Activated CD4-positive, alpha-beta T cell treated with anti-CD3 and anti-CD28 coated beads, Interleukin-2, amount 50 U/mL, for 48 hours (primary cell): ENCODE measurements around the gene UGDH.
"Not testable (repeated sequence)": the region's sequence is repeated elsewhere in the genome, so short reads cannot be mapped to it uniquely, and the experiment has no call there.

Source experiments
- DNase-seq, 2 experiments: peaks; one replicate each; pipeline ENCODE4 v3.0.0-alpha.2; 2020

Gene UGDH

GRCh38 chr4:39486221-39486804 is 40.9 kb downstream of the UGDH start:
- no peak for DNase-seq

DNA sequence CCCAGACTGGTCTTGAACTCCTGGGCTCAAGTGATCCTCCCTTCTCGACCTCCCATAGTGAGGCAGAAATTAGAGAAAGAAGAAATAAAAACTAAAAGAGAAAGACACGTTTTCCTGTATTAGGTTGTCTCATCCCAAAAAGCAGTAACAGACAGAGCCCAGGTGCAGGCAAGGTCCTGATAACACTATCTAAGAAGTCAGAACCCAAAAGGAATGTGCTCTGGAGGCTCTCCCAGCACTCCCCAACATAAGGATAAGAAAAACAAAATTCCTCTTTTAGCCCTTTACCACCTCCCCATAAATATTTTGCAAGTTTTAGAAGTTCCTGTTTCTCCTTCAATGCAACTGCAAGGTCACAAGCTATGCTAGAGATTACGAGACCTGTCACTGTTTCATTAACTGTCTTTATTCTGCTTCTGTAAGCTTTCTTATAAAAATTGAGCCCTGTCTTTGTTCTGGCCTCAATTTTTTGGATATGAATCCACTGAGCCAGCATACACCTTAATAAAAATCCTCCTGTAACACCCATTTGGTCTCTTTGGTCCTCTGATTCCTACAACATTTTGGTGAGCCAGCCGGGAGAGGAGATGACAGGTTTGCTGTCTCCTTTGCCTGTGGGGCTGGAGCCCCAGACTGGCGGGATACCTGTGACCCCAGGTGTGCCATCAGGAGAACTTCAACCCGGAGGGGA is 42.5 kb downstream of the UGDH start:
- DNase-seq = no peak

- no peak for DNase-seq
Measured at GRCh38 chr4:39480902-39481695, 46.1 kb downstream of the UGDH start.

DNA sequence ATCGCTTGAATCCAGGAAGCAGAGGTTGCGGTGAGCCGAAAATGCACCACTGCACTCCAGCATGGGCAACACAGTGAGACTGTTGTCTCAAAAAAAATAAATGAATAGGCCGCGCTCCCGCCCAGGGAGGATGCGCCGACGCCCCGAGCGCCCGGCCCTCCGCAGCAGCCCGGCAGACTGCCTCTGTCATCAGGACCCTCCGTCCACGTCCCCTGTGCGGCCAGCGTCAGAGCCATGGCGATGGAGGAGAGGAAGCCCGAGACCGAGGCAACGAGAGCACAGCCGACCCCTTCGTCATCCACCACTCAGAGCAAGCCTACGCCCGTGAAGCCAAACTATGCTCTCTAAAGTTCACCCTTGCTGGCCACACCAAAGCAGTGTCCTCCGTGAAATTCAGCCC is 47.0 kb downstream of the UGDH start:
- DNase-seq = no peak

DNA sequence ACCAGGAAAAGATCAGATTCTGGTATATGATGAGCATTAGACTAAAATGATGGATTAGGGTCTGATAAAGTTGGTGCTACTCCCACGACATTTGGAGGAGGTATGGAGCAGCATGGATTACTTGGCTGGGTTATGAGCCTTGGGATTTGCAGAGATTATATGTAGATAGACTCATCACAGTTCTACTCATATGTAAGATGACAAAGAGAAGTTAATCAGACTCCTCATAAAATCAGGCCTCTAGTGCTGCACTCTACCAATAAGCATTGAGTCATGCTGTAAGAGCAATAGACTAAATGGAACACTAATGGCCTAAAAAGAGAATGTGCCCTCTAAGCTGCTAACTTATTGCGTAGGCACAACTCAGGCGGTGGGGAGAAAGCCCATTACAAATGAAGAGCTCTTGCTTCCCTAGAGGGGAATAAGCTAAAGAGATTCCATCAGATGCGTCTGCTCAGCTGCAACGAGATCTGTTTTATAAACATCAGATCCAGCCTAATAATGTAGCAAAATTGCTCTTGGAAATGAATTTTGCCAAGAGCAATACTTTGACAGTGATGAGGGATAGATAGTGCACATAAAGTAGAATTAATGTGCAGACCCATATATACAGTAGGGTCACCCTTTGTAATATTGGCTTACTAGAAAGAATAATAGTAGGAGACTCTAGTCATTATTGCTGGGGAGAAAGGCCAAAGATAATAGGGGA is 50.9 kb downstream of the UGDH start:
- no peak for DNase-seq

GRCh38 chr4:39472396-39472795 is 54.8 kb downstream of the UGDH start:
- DNase-seq = no peak

DNA sequence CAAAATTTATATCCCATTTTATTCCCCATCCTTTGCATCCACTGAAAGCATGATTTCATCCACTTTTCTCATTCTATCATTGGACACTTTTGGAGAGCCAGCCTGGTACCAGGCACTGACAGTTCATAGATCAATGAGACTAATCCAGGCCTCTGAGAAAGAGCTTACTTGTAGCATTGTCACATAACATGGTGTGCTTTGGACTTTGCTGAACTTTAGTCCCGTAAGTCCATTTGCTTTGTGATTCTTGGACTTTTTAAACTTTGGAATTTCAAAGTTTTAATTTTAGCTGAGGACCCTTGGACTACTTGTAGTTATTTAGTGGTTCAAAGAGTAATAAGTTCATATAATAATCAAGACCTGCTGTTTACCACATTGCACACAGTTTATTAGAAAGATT is 56.8 kb downstream of the UGDH start:
- no peak for DNase-seq

DNA sequence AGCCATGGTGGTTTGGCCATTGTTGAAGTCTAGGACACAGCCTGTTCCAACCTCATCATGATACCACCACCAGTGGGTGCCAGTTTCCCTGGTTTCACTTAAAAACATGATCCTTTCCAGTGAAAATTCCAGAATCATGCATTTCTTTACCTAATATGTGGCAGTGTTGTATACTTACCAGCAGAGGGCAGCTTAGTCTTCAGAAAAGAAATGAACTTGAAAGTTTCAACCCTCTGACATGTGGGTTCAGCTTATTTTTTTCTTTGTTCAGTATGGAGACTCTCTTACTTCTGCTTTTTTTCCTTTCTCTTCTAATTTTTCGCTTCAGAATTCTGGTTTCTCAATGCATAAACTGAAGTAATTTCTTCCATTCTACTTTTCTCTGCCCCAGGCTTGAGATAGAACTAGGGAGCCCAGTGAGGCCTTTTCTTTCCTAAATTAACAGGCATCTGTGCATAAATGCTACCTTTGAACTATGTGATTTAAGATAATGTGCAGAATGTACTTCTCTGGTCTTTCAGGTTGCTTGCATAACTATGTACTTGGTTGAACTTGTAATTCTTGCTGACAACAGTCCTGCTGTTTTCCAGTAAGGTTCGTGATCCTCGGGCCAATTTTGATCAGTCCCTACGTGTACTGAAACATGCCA is 57.7 kb downstream of the UGDH start:
- no peak for DNase-seq

DNA sequence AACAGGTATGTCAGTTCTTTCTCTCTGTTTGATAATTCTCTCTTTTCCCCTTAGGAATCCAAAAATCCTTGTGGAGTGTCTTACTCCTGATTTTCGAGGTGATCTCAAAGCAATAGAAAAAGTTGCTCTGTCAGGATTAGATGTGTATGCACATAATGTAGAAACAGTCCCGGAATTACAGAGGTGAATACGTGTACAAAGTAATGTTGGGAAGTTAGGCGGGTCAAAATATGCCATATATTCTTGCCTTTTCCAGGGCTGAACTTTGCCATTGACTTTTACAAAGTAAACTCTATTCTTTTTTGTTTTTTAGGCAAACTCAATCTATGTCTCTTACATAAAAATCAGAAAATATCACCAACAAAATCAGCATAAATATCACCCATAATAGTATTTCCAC is 59.8 kb downstream of the UGDH start:
- no peak for DNase-seq

- DNase-seq = no peak
Measured at GRCh38 chr4:39466747-39467146, 60.5 kb downstream of the UGDH start.

DNA sequence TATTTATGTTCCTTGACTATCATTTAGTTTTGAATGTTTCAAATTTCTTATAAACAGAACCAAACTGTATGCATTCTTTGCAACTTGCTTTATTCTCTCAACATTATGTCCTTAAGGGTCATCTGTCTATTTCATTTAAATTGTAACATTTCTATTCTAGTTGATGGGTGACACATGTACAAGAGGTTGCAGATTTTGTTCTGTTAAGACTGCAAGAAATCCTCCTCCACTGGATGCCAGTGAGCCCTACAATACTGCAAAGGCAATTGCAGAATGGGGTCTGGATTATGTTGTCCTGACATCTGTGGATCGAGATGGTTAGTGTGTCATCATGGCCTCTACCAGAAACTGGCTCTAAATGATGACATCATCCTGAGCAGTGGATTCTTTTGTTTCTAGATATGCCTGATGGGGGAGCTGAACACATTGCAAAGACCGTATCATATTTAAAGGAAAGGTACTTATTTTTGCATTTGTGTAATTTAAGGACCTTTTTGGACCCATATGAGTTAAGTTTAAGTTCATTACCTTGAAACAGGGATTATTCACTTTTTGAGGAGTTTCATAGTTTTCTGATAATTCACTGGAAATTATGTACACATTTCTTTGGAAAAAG is 62.2 kb downstream of the UGDH start:
- no peak for DNase-seq

- DNase-seq = peak; percentile 90 to 93
Measured at GRCh38 chr4:39458505-39459300, 68.5 kb downstream of the UGDH start, which contains the start of the genes LIAS and RPL9. Gene LIAS, plus strand, starts transcription at chr4:39459056. Its CDS starts 62 bp downstream, at chr4:39459118. Gene RPL9, minus strand, starts transcription at chr4:39458922. Its CDS starts 483 bp downstream, at chr4:39458439.

DNA sequence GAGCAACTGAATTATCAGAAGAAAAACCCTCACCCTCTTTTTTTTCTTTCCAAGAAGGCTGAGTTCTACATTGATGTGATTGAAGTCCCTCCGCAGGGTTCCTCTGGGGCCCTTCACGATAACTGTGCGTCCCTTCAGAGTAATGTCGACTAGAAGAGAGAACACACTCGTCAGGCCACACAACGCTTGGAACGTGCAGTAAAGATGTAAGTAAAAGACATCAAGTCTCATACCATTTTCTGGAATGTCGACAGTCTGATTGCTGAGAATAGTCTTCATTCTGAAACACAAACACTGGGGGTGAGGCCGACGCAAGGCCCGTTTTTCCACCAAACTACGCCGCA is 69.1 kb downstream of the UGDH start:
- DNase-seq = not testable (repeated sequence)

DNA sequence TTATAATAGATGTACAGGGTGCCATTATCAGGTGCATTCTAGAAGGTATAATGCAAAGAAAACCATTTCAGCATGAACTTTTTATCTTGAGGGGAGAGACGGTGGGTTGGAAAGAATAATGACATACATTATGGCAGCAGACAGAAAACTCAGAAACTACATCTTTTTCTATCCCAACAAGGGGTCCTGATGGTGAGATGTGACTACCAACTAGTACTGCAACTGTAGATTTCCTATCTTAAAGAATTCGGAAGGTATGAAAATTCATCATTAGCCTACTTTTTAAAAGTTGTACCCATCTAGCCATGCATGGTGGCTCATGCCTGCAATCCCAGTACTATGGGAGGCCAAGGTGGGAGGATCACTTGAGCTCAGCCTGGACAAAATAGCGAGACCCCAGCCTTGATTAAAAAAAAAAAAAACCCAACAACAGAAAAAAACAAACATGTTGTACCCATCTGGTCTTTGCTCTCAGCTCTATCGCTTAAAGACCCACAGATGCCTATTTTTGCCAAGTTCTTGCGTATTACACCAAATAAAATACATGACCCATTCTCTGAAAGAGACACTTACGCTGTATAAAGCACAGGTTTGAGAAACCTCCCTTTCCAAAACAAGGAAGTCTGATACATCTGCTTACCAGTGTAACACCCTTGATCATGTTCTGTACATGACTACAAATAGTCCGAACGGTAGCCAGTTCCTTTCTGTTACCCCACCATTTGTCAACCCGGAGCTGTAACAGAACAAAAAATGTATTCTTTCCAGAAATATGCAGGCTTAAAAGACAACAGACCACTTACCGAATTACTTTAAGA is 70.1 kb downstream of the UGDH start:
- DNase-seq = no peak

- no peak for DNase-seq
Measured at GRCh38 chr4:39455486-39455885, 71.8 kb downstream of the UGDH start.

DNA sequence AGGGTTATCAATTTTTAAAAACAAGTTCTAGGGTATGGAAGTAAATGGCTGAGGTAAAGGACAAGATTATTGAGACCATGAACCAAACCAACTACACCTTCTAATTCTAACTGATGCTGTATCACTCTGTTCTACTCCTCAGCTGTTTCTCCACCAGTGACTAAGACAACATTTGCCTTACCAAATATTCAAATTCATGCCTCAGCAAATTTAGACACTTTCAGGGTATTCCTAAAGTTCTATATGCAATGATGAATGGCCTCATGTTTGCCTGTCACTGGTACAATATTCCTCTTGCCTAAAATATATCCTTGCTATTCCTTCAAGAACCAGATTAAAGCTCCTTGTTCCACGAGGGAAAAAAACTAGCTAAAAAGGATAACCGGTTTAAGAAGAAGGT is 73.5 kb downstream of the UGDH start:
- no peak for DNase-seq

DNA sequence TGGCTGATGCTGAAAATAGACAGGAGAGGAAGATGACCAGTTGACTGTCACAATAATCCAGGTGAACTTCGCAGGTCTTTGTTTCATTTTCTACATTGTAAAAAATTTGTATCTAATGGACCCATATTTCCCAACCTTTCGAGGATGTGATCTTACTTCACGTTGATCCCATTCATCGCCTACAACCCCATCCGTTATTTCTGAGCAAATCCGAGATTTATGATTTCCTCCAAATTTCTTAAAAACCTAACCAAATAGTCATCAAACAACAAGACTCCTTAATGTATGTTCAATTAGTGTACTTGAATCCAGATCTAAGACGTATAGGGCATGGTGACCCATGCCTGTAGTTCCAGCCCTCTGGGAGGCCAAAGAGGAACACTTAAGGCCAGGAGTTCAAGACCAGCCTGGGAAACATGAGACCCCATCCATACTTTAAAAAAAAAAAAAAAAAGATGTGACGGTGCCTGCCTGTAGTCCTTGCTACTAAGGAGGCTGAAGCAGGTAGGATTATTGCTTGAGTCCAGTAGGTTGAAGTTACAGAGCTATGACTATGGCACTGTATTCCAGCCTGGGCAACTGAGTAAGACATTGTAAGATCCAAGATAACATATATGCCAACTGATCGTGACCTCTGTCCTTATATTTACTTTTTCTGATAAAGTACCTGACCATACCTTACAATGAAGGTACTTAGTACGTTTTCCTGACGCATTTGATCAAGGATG is 74.2 kb downstream of the UGDH start:
- DNase-seq = no peak

GRCh38 chr4:39452153-39452859 is 74.9 kb downstream of the UGDH start:
- no peak for DNase-seq

- DNase-seq = no peak
Measured at GRCh38 chr4:39451423-39452023, 75.7 kb downstream of the UGDH start.
